ENCODE measurements around the gene SLC17A9.

DNA sequence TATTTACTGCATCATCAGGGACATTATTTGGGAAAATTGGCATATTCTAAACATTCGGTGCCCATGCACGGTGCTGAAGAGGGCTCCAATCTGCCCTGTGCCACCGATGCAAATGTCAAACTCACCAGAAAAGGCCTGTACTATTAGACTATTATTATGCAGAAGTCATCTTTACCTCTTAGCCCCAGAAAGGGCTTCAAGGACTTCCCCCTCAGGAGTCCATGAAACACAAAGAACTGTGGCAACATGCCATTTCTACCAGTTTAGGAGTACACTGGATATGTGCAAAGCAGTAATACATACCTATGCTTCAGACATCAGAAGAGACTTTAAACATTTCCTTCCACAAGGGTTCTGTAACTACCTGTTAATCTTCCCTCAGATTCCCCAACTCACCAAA is 34.8 kb upstream of the SLC17A9 start:
- TF ChIP-seq, protein P1, sequence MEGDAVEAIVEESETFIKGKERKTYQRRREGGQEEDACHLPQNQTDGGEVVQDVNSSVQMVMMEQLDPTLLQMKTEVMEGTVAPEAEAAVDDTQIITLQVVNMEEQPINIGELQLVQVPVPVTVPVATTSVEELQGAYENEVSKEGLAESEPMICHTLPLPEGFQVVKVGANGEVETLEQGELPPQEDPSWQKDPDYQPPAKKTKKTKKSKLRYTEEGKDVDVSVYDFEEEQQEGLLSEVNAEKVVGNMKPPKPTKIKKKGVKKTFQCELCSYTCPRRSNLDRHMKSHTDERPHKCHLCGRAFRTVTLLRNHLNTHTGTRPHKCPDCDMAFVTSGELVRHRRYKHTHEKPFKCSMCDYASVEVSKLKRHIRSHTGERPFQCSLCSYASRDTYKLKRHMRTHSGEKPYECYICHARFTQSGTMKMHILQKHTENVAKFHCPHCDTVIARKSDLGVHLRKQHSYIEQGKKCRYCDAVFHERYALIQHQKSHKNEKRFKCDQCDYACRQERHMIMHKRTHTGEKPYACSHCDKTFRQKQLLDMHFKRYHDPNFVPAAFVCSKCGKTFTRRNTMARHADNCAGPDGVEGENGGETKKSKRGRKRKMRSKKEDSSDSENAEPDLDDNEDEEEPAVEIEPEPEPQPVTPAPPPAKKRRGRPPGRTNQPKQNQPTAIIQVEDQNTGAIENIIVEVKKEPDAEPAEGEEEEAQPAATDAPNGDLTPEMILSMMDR (IDR thresholded peaks at IDR 0.05) = no peak
- TF ChIP-seq POLR2AphosphoS5 (IDR thresholded peaks at IDR 0.05) (no peak), POLR2A (IDR thresholded peaks at IDR 0.05) (no peak)
